Progenitor cell of endocrine pancreas (in vitro differentiated cells): Measurements from ENCODE around the gene NAP1L1. TPM values are rescaled to one million over a fixed set of nuclear protein-coding genes. Genes with fewer than 3 reads are reported as not detected.

Experiments
- DNase-seq: peaks from one replicate; pipeline ENCODE4 v3.0.0; 2021; ENCODE audit warnings: low spot score; ENCODE audit not compliant: unreplicated experiment
- H3K27ac Mint-ChIP-seq: 2 replicates; pipeline ENCODE4 v1.8.0; 2021; ENCODE audit warnings: mild to moderate bottlenecking, moderate library complexity, mixed read lengths
- H3K27me3 Mint-ChIP-seq: 2 replicates; pipeline ENCODE4 v1.8.0; 2021; ENCODE audit warnings: mixed read lengths
- H3K36me3 Mint-ChIP-seq: 2 replicates; pipeline ENCODE4 v1.8.0; 2022; ENCODE audit warnings: mixed read lengths; ENCODE audit not compliant: insufficient read depth
- H3K4me1 Mint-ChIP-seq: 2 replicates; pipeline ENCODE4 v1.8.0; 2021; ENCODE audit warnings: low read depth, mixed read lengths
- H3K4me3 Mint-ChIP-seq: 2 replicates; pipeline ENCODE4 v1.8.0; 2021; ENCODE audit warnings: low read depth, mild to moderate bottlenecking, moderate library complexity, mixed read lengths
- H3K9me3 Mint-ChIP-seq: 2 replicates; pipeline ENCODE4 v1.8.0; 2021; ENCODE audit warnings: low read depth, mixed read lengths
- CTCF ChIP-seq: fragments of 200-600 bp; sonication (generic); IDR thresholded peaks from one replicate; pipeline ENCODE4 v1.5.0; 2021; ENCODE audit warnings: antibody characterized with exemption, mild to moderate bottlenecking; ENCODE audit not compliant: unreplicated experiment
- total RNA-seq: library from RNA; stranded (reverse); gene quantifications from 2 replicates; pipeline ENCODE4 v1.2.1, GENCODE V29; 2021

NAP1L1 gene
- total RNA-seq, 1 donor from 2014 or later: 785 TPM

GRCh38 chr12:76025601-76026575 is 58.6 kb downstream of the NAP1L1 start:
- no peak for TF ChIP-seq CTCF
- no peak overlapping the region for H3K4me3 Mint-ChIP-seq
- H3K27ac Mint-ChIP-seq: no peak overlapping the region
- no peak for DNase-seq
- H3K4me1 Mint-ChIP-seq: peaks cover 16% of the 10 kb centered on the region
- H3K27me3 Mint-ChIP-seq: no peaks in the 10 kb centered on the region
- peaks cover 14% of the 10 kb centered on the region for H3K36me3 Mint-ChIP-seq
- no peaks in the 10 kb centered on the region for H3K9me3 Mint-ChIP-seq

GRCh38 chr12:76024942-76025600 is 59.4 kb downstream of the NAP1L1 start:
- H3K4me1 Mint-ChIP-seq: peaks cover 22% of the 10 kb centered on the region
- H3K9me3 Mint-ChIP-seq: no peaks in the 10 kb centered on the region
- peaks cover 12% of the 10 kb centered on the region for H3K36me3 Mint-ChIP-seq
- H3K4me3 Mint-ChIP-seq: no peak overlapping the region
- no peak for DNase-seq
- H3K27ac Mint-ChIP-seq: no peak overlapping the region
- no peaks in the 10 kb centered on the region for H3K27me3 Mint-ChIP-seq
- no peak for TF ChIP-seq CTCF

- no peak overlapping the region for H3K27ac Mint-ChIP-seq
- H3K4me3 Mint-ChIP-seq: no peak overlapping the region
- H3K27me3 Mint-ChIP-seq: no peaks in the 10 kb centered on the region
- DNase-seq: no peak
- peaks cover 23% of the 10 kb centered on the region for H3K4me1 Mint-ChIP-seq
- H3K36me3 Mint-ChIP-seq: peaks cover 12% of the 10 kb centered on the region
- TF ChIP-seq CTCF: no peak
- H3K9me3 Mint-ChIP-seq: no peaks in the 10 kb centered on the region
Observed at GRCh38 chr12:76024102-76024781, 60.2 kb downstream of the NAP1L1 start.

GRCh38 chr12:76023069-76023690 is 61.3 kb downstream of the NAP1L1 start:
- no peak for TF ChIP-seq CTCF
- no peaks in the 10 kb centered on the region for H3K27me3 Mint-ChIP-seq

GRCh38 chr12:76022506-76022905 is 62.0 kb downstream of the NAP1L1 start:
- peaks cover 4% of the 10 kb centered on the region for H3K36me3 Mint-ChIP-seq
- H3K4me1 Mint-ChIP-seq: peaks cover 26% of the 10 kb centered on the region
- H3K27ac Mint-ChIP-seq: no peak overlapping the region
- H3K27me3 Mint-ChIP-seq: no peaks in the 10 kb centered on the region
- H3K9me3 Mint-ChIP-seq: no peaks in the 10 kb centered on the region
- DNase-seq: no peak
- H3K4me3 Mint-ChIP-seq: no peak overlapping the region
- TF ChIP-seq CTCF: no peak

More at GRCh38 chr12:76023069-76023690, 61.3 kb downstream of the NAP1L1 start:
- no peak for DNase-seq
- no peak overlapping the region for H3K27ac Mint-ChIP-seq
- peaks cover 24% of the 10 kb centered on the region for H3K4me1 Mint-ChIP-seq
- no peaks in the 10 kb centered on the region for H3K9me3 Mint-ChIP-seq
- peaks cover 4% of the 10 kb centered on the region for H3K36me3 Mint-ChIP-seq
- no peak overlapping the region for H3K4me3 Mint-ChIP-seq
